CD14-positive monocyte (primary cell): ENCODE results near the gene ABI1. TPM values are rescaled to one million over a fixed set of nuclear protein-coding genes. Genes with fewer than 3 reads are reported as not detected.

Experiments used
- DNase-seq, 3 donors: peaks; one replicate each; pipeline ENCODE4 v3.0.0-alpha.2; 2011 to 2022
- H2AFZ ChIP-seq: 2 replicates; pipeline ENCODE4 v1.6.0; 2012; ENCODE audit warnings: mild to moderate bottlenecking, low read depth, low read length, inconsistent platforms; ENCODE audit not compliant: insufficient read depth, poor library complexity, severe bottlenecking
- H3K27ac ChIP-seq, 2 donors: 1 replicate in 1 of 2; 2 replicates in 1 of 2; pipeline ENCODE4 v1.5.1; 2012 to 2013; ENCODE audit warnings: low read length in 2 of 2, control low read depth in 1 of 2, inconsistent platforms in 1 of 2, low read depth in 1 of 2, mild to moderate bottlenecking in 1 of 2
- H3K27me3 ChIP-seq, 2 donors: one replicate each; pipeline versions ENCODE4 v1.6.0 to v1.6.1; 2011 to 2013; ENCODE audit warnings: low read length in 2 of 2; ENCODE audit not compliant: control insufficient read depth in 2 of 2, insufficient read depth in 2 of 2
- H3K36me3 ChIP-seq, 2 donors: replicated peaks in 1 of 2; 1 replicate in 1 of 2; 2 replicates in 1 of 2; pipeline versions ENCODE4 v1.5.1 to v1.6.1; 2012 to 2013; ENCODE audit warnings: low read length in 2 of 2, control low read depth in 1 of 2, inconsistent platforms in 1 of 2, mild to moderate bottlenecking in 1 of 2; ENCODE audit not compliant: insufficient read depth in 2 of 2, control insufficient read depth in 1 of 2
- H3K4me1 ChIP-seq, 2 donors: 1 replicate in 1 of 2; 2 replicates in 1 of 2; pipeline versions ENCODE4 v1.5.1 to v1.6.1; 2012 to 2013; ENCODE audit warnings: low read length in 2 of 2, control low read depth in 1 of 2, inconsistent platforms in 1 of 2, mild to moderate bottlenecking in 1 of 2, moderate library complexity in 1 of 2; ENCODE audit not compliant: insufficient read depth in 2 of 2, control insufficient read depth in 1 of 2
- H3K4me2 ChIP-seq: replicated peaks from 2 replicates; pipeline ENCODE3; 2012; ENCODE audit warnings: low read length, moderate library complexity, mild to moderate bottlenecking; ENCODE audit not compliant: poor library complexity, severe bottlenecking; ENCODE audit errors: extremely low read depth
- H3K4me3 ChIP-seq, 3 experiments: fragments of 200-600 bp in 1 of 3; sonication (generic) in 1 of 3; replicated peaks in 1 of 3; 1 replicate in 2 of 3; 2 replicates in 1 of 3; pipeline ENCODE4 v1.5.1; 2011 to 2013; ENCODE audit warnings: low read length in 3 of 3, mild to moderate bottlenecking in 3 of 3, control low read depth in 2 of 3, low read depth in 2 of 3, inconsistent platforms in 1 of 3, moderate library complexity in 1 of 3
- H3K79me2 ChIP-seq: 2 replicates; pipeline ENCODE4 v1.6.0; 2012; ENCODE audit warnings: mild to moderate bottlenecking, control low read depth, inconsistent platforms, low read length, moderate library complexity; ENCODE audit not compliant: insufficient read depth
- H3K9ac ChIP-seq: 2 replicates; pipeline ENCODE4 v1.6.0; 2017; ENCODE audit warnings: low read length, mild to moderate bottlenecking; ENCODE audit not compliant: insufficient read depth, poor library complexity, severe bottlenecking
- H3K9me3 ChIP-seq, 2 donors: replicated peaks in 1 of 2; 1 replicate in 1 of 2; 2 replicates in 1 of 2; pipeline versions ENCODE4 v1.5.1 to v1.6.1; 2012 to 2013; ENCODE audit warnings: low read length in 2 of 2, control low read depth in 1 of 2; ENCODE audit not compliant: control insufficient read depth in 1 of 2, insufficient read depth in 1 of 2
- H4K20me1 ChIP-seq: 2 replicates; pipeline ENCODE4 v1.6.0; 2012; ENCODE audit warnings: mild to moderate bottlenecking, low read length, control low read depth, moderate library complexity; ENCODE audit not compliant: insufficient read depth
- H3K27ac Mint-ChIP-seq, 7 donors: one replicate each; pipeline ENCODE4 v1.8.0; 2020; ENCODE audit warnings: mild to moderate bottlenecking in 7 of 7, mixed read lengths in 7 of 7, moderate library complexity in 6 of 7, inconsistent platforms in 2 of 7
- H3K27me3 Mint-ChIP-seq, 3 donors: one replicate each; pipeline ENCODE4 v1.8.0; 2021 to 2022; ENCODE audit warnings: low read depth in 3 of 3, mild to moderate bottlenecking in 3 of 3, mixed read lengths in 3 of 3, moderate library complexity in 3 of 3, inconsistent platforms in 1 of 3
- H3K36me3 Mint-ChIP-seq, 2 donors: one replicate each; pipeline ENCODE4 v1.8.0; 2020; ENCODE audit warnings: mixed read lengths in 2 of 2, inconsistent platforms in 1 of 2, mild to moderate bottlenecking in 1 of 2
- H3K4me1 Mint-ChIP-seq: one replicate; pipeline ENCODE4 v1.8.0; 2020; ENCODE audit warnings: mild to moderate bottlenecking, mixed read lengths
- H3K4me3 Mint-ChIP-seq, 2 donors: one replicate each; pipeline ENCODE4 v1.8.0; 2020; ENCODE audit warnings: mild to moderate bottlenecking in 2 of 2, mixed read lengths in 2 of 2, moderate library complexity in 1 of 2
- H3K9me3 Mint-ChIP-seq, 7 donors: one replicate each; pipeline ENCODE4 v1.8.0; 2020 to 2022; ENCODE audit warnings: mixed read lengths in 7 of 7, mild to moderate bottlenecking in 6 of 7, moderate library complexity in 6 of 7, inconsistent platforms in 2 of 7
- CTCF ChIP-seq: fragments of 200-600 bp; IDR thresholded peaks from one replicate; pipeline ENCODE4 v1.8.0; 2022; ENCODE audit warnings: antibody characterized with exemption, mild to moderate bottlenecking
- WGBS: methylation state at CpG from one replicate; pipeline ENCODE4 v1.1.5; 2013; ENCODE audit warnings: missing lambda C conversion rate; ENCODE audit not compliant: insufficient coverage; 5-methylcytosine and 5-hydroxymethylcytosine counted together
- intact Hi-C, 2 donors: fragments of 100-400 bp; cut with micrococcal nuclease; formaldehyde crosslinking; loops; one replicate each; pipeline versions ENCODE4 v1.15.0 to v1.15.1; 2023
- polyA plus RNA-seq, 3 donors: library from polyadenylated mRNA; depleted of rRNA in 1 of 3; unstranded in 2 of 3; stranded (reverse) in 1 of 3; fragments of 300-500 nt in 2 of 3; fragments of >200 nt in 1 of 3; fragmentation: Illumina TruSeq in 2 of 3; gene quantifications; 1 replicate in 2 of 3; 2 replicates in 1 of 3; pipeline ENCODE4 v1.2.3, GENCODE V29; 2012 to 2021

The ABI1 gene
- polyA plus RNA-seq, 3 donors = 39.8 to 77.2 (median 61.5) TPM

GRCh38 chr10:26776258-26776657, 84.5 kb downstream of the ABI1 start:
- Mint-ChIP-seq H3K27ac (peak overlapping the region in 1 of 7 donors; percentile 23), H3K36me3 (peaks cover 15 to 21% of the 10 kb centered on the region in 2 donors), H3K4me1 (peaks cover 23% of the 10 kb centered on the region), H3K27me3 (peaks cover 0 to 2% (median 0%) of the 10 kb centered on the region in 3 donors), H3K4me3 (no peak overlapping the region), H3K9me3 (no peaks in the 10 kb centered on the region)
- H3K4me1 ChIP-seq = peaks cover 8 to 11% of the 10 kb centered on the region in 2 donors
- H3K27me3 ChIP-seq = no peaks in the 10 kb centered on the region
- no peak for DNase-seq
- H3K79me2 ChIP-seq = peaks cover 98% of the 10 kb centered on the region
- WGBS = no CpG with 5 or more reads among the region's 1 CpG
- no peak overlapping the region for H2AFZ ChIP-seq
- TF ChIP-seq CTCF = no peak
- no peak overlapping the region for H3K27ac ChIP-seq
- no peak overlapping the region for H3K4me2 ChIP-seq
- no peaks in the 10 kb centered on the region for H3K9me3 ChIP-seq
- no peak overlapping the region for H3K4me3 ChIP-seq
- H3K9ac ChIP-seq = no peak overlapping the region
- H3K36me3 ChIP-seq = peaks cover 4 to 17% of the 10 kb centered on the region in 2 donors
- H4K20me1 ChIP-seq = peaks cover 100% of the 10 kb centered on the region
- intact Hi-C loops = no loop called here

- Mint-ChIP-seq H3K27ac (peak overlapping the region in 2 of 7 donors; percentile 7 to 19), H3K4me1 (no peaks in the 10 kb centered on the region), H3K9me3 (no peaks in the 10 kb centered on the region), H3K4me3 (no peak overlapping the region), H3K36me3 (peaks cover 22 to 36% of the 10 kb centered on the region in 2 donors), H3K27me3 (peaks cover 0 to 2% (median 0%) of the 10 kb centered on the region in 3 donors)
- H3K9ac ChIP-seq = no peak overlapping the region
- 100% methylated on average over 2 of the region's 2 CpGs for WGBS
- no peak for DNase-seq
- no peaks in the 10 kb centered on the region for H3K9me3 ChIP-seq
- intact Hi-C loops = no loop called here
- no peak overlapping the region for H3K27ac ChIP-seq
- no peak for TF ChIP-seq CTCF
- H3K4me1 ChIP-seq = no peaks in the 10 kb centered on the region
- peaks cover 98% of the 10 kb centered on the region for H4K20me1 ChIP-seq
- peaks cover 8 to 38% of the 10 kb centered on the region in 2 donors for H3K36me3 ChIP-seq
- no peak overlapping the region for H3K4me3 ChIP-seq
- H2AFZ ChIP-seq = no peak overlapping the region
- H3K79me2 ChIP-seq = peaks cover 94% of the 10 kb centered on the region
- no peak overlapping the region for H3K4me2 ChIP-seq
- no peaks in the 10 kb centered on the region for H3K27me3 ChIP-seq
Measured at GRCh38 chr10:26773633-26774032, 87.1 kb downstream of the ABI1 start.
